Lung (tissue), 16 donors: Measurements from ENCODE around the gene SHMT2. TPM values are rescaled to one million over a fixed set of nuclear protein-coding genes. Genes with fewer than 3 reads are reported as not detected.

Experiments used
- ATAC-seq: fragments of 200-7000 bp; cut with Tn5 transposase; one replicate; pipeline ENCODE4 v1.9.1; 2020; ENCODE audit warnings: moderate number of reproducible peaks; ENCODE audit not compliant: insufficient read depth, low FRiP score
- DNase-seq, 3 donors: peaks; one replicate each; pipeline ENCODE4 v3.0.0-alpha.2; 2013 to 2017
- H3K27ac ChIP-seq, 2 donors: one replicate each; pipeline ENCODE4 v1.5.1; 2013; ENCODE audit warnings: mild to moderate bottlenecking in 2 of 2, moderate library complexity in 2 of 2, control low read depth in 1 of 2, inconsistent platforms in 1 of 2, low read depth in 1 of 2, low read length in 1 of 2
- H3K27me3 ChIP-seq, 3 donors: one replicate each; pipeline ENCODE4 v1.5.1; 2013; ENCODE audit warnings: low read length in 2 of 3; ENCODE audit not compliant: control insufficient read depth in 3 of 3, insufficient read depth in 3 of 3
- H3K36me3 ChIP-seq, 4 donors: one replicate each; pipeline ENCODE4 v1.5.1; 2013; ENCODE audit warnings: low read length in 4 of 4, mild to moderate bottlenecking in 1 of 4, moderate library complexity in 1 of 4; ENCODE audit not compliant: control insufficient read depth in 4 of 4, insufficient read depth in 4 of 4
- H3K4me1 ChIP-seq, 5 donors: one replicate each; pipeline ENCODE4 v1.5.1; 2013; ENCODE audit warnings: low read length in 5 of 5, mild to moderate bottlenecking in 2 of 5, moderate library complexity in 1 of 5; ENCODE audit not compliant: control insufficient read depth in 5 of 5, insufficient read depth in 5 of 5
- H3K4me3 ChIP-seq: one replicate; pipeline ENCODE4 v1.5.1; 2013; ENCODE audit warnings: mild to moderate bottlenecking, control low read depth, moderate library complexity
- H3K9ac ChIP-seq, 2 donors: one replicate each; pipeline ENCODE4 v1.5.1; 2013; ENCODE audit warnings: low read length in 2 of 2, control low read depth in 1 of 2; ENCODE audit not compliant: insufficient read depth in 1 of 2
- H3K9me3 ChIP-seq, 4 donors: one replicate each; pipeline ENCODE4 v1.5.1; 2013; ENCODE audit warnings: low read length in 3 of 4, mild to moderate bottlenecking in 1 of 4, moderate library complexity in 1 of 4; ENCODE audit not compliant: control insufficient read depth in 4 of 4, insufficient read depth in 3 of 4
- CTCF ChIP-seq: IDR thresholded peaks from 2 replicates; pipeline ENCODE4 v1.5.1; 2012; ENCODE audit warnings: mild to moderate bottlenecking; ENCODE audit errors: control extremely low read depth, extremely low read depth
- WGBS, 2 donors: extraction: QIAGEN DNeasy Blood & Tissue Kit; methylation state at CpG; one replicate each; pipeline ENCODE4 v1.1.7; 2013; 5-methylcytosine and 5-hydroxymethylcytosine counted together
- long read RNA-seq, 5 donors: transcript quantifications; one replicate each; lab custom pipeline, GENCODE V29; 2026
- polyA plus RNA-seq, 2 donors: library from polyadenylated mRNA; stranded (reverse); fragments of 200-250 nt; gene quantifications; one replicate each; pipeline ENCODE4 v1.2.1, GENCODE V29; 2013
- total RNA-seq, 2 donors: library from RNA; depleted of rRNA in 1 of 2; stranded (reverse); fragments of >200 nt in 1 of 2; gene quantifications; one replicate each; pipeline ENCODE4 v1.2.1, GENCODE V29; 2014 to 2021
- donor health status: control.
- donor health status: control.
- donor health status: Bipolar disorder and iron deficiency.
- donor health status: healthy.
- donor health status: DM: yes; HTN: yes; CAD: no.

The SHMT2 gene
- total RNA-seq (100 to 1,000 TPM in 1 of 2 donors, 10 to 100 TPM in 1; 46.1 to 113 TPM), polyA plus RNA-seq (10 to 100 TPM; 56.6 to 97.0 TPM)
- long read RNA-seq, donor 1, transcript SHMT2-201 (12 exons, 2,537 nt) = major isoform, 27 of 36 reads
- long read RNA-seq, donor 1, partial matches to known transcripts = 5 of 36 reads
- long read RNA-seq, donor 1, other reads (novel, unspliced or antisense) = 0 of 36 reads
- long read RNA-seq, donor 2, transcript SHMT2-201 (12 exons, 2,537 nt) = major isoform, 6 of 7 reads
- long read RNA-seq, donor 2, partial matches to known transcripts = 0 of 7 reads
- long read RNA-seq, donor 2, other reads (novel, unspliced or antisense) = 0 of 7 reads
- long read RNA-seq, donor 3, transcript SHMT2-201 (12 exons, 2,537 nt) = major isoform, 10 of 12 reads
- long read RNA-seq, donor 3, partial matches to known transcripts = 0 of 12 reads
- long read RNA-seq, donor 3, other reads (novel, unspliced or antisense) = 0 of 12 reads
- long read RNA-seq, donor 4, transcript SHMT2-201 (12 exons, 2,537 nt) = major isoform, 6 of 13 reads
- long read RNA-seq, donor 4, partial matches to known transcripts = 0 of 13 reads
- long read RNA-seq, donor 4, other reads (novel, unspliced or antisense) = 0 of 13 reads
- long read RNA-seq, donor 5, transcript SHMT2-201 (12 exons, 2,537 nt) = major isoform, 19 of 50 reads
- long read RNA-seq, donor 5, partial matches to known transcripts = 29 of 50 reads
- long read RNA-seq, donor 5, other reads (novel, unspliced or antisense) = 0 of 50 reads

GRCh38 chr12:57229634-57230380 lies at the start of gene SHMT2:
SHMT2 (plus strand) TSS chr12:57229711; CDS start chr12:57229779, 68 bp downstream.
- ATAC-seq (peak; percentile 61), DNase-seq (peak; percentile 96 to 98 (median 98))
- peaks cover 0 to 35% (median 17%) of the 10 kb centered on the region in 4 donors for H3K36me3 ChIP-seq
- peak within 1 kb of the TSS; percentile 76 to 79 for H3K9ac ChIP-seq
- H3K4me1 ChIP-seq = peaks cover 0 to 26% (median 15%) of the 10 kb centered on the region in 5 donors
- no peak for TF ChIP-seq CTCF
- 1% methylated on average over 40 to 42 of the region's 42 CpGs for WGBS, 2 donors
- peaks cover 5 to 27% (median 25%) of the 10 kb centered on the region in 3 donors for H3K27me3 ChIP-seq
- H3K9me3 ChIP-seq = peaks cover 0 to 2% (median 0%) of the 10 kb centered on the region in 4 donors
- peak within 1 kb of the TSS; percentile 78 to 82 for H3K27ac ChIP-seq
- H3K4me3 ChIP-seq = peak within 1 kb of the TSS; percentile 75

GRCh38 chr12:57180321-57180989 lies 49.1 kb upstream of the SHMT2 start:
- Histone ChIP-seq H3K36me3 (peaks cover 0 to 57% (median 53%) of the 10 kb centered on the region in 4 donors), H3K9ac (no peak overlapping the region), H3K27me3 (no peaks in the 10 kb centered on the region), H3K4me3 (no peak overlapping the region), H3K9me3 (no peaks in the 10 kb centered on the region), H3K27ac (no peak overlapping the region), H3K4me1 (peaks cover 0 to 5% (median 0%) of the 10 kb centered on the region in 5 donors)
- no peak for TF ChIP-seq CTCF
- no peak for DNase-seq
- 95 to 98% methylated on average over 20 of the region's 20 CpGs for WGBS, 2 donors
- no peak for ATAC-seq

GRCh38 chr12:57181072-57181471 lies 48.4 kb upstream of the SHMT2 start:
- peaks cover 0 to 60% (median 56%) of the 10 kb centered on the region in 4 donors for H3K36me3 ChIP-seq
- H3K4me3 ChIP-seq = no peak overlapping the region
- peaks cover 0 to 5% (median 0%) of the 10 kb centered on the region in 5 donors for H3K4me1 ChIP-seq
- WGBS, 2 donors = 73 to 87% methylated on average over 9 of the region's 9 CpGs
- no peaks in the 10 kb centered on the region for H3K9me3 ChIP-seq
- no peak for TF ChIP-seq CTCF
- ATAC-seq = no peak
- DNase-seq = no peak
- peak overlapping the region in 1 of 2 donors; percentile 4 for H3K27ac ChIP-seq
- H3K27me3 ChIP-seq = no peaks in the 10 kb centered on the region
- H3K9ac ChIP-seq = no peak overlapping the region
